ACHN (cell line): ENCODE results near the gene PIK3C2G.

Experiments
- DNase-seq: peaks from one replicate; pipeline ENCODE4 v3.0.0-alpha.2; 2015
- in situ Hi-C: cut with HindIII; loops from 2 replicates; pipeline ENCODE4 v1.10.0; 2017; ENCODE audit warnings: low sequenced_read_pairs, low pct_ligation_motif_present, low pct_unique_long_range_greater_than_20kb

The PIK3C2G gene

GRCh38 chr12:18431771-18432170, 170.5 kb downstream of the PIK3C2G start:
- DNase-seq = no peak
- in situ Hi-C loops = no loop called here

GRCh38 chr12:18432206-18432605, 170.9 kb downstream of the PIK3C2G start:
- no peak for DNase-seq
- in situ Hi-C loops = no loop called here

- no peak for DNase-seq
- in situ Hi-C loops = no loop called here
These were observed 174.9 kb downstream of the PIK3C2G start for GRCh38 chr12:18436170-18436569.

- in situ Hi-C loops = no loop called here
These were observed 178.2 kb downstream of the PIK3C2G start for GRCh38 chr12:18439541-18439940.

GRCh38 chr12:18443768-18444437, 182.6 kb downstream of the PIK3C2G start:
- DNase-seq = no peak
- in situ Hi-C loops = no loop called here

More at GRCh38 chr12:18439541-18439940, 178.2 kb downstream of the PIK3C2G start:
- DNase-seq = no peak

- in situ Hi-C loops = no loop called here
These were observed 184.8 kb downstream of the PIK3C2G start for GRCh38 chr12:18446061-18446644.

GRCh38 chr12:18454330-18454729, 193.0 kb downstream of the PIK3C2G start:
- no peak for DNase-seq
- in situ Hi-C loops = no loop called here

More at GRCh38 chr12:18446061-18446644, 184.8 kb downstream of the PIK3C2G start:
- no peak for DNase-seq

- in situ Hi-C loops = no loop called here
- DNase-seq = no peak
These were observed 195.0 kb downstream of the PIK3C2G start for GRCh38 chr12:18456344-18456743.

GRCh38 chr12:18457362-18457761, 196.0 kb downstream of the PIK3C2G start:
- in situ Hi-C loops = no loop called here
- no peak for DNase-seq

GRCh38 chr12:18461758-18462157, 200.4 kb downstream of the PIK3C2G start:
- no peak for DNase-seq
- in situ Hi-C loops = no loop called here

GRCh38 chr12:18462442-18462841, 201.1 kb downstream of the PIK3C2G start:
- in situ Hi-C loops = no loop called here
- DNase-seq = no peak

GRCh38 chr12:18467620-18468245, 206.4 kb downstream of the PIK3C2G start:
- in situ Hi-C loops = no loop called here
- DNase-seq = no peak

GRCh38 chr12:18468246-18469075, 207.1 kb downstream of the PIK3C2G start:
- in situ Hi-C loops = no loop called here
- DNase-seq = no peak

- in situ Hi-C loops = no loop called here
- no peak for DNase-seq
These were observed 208.9 kb downstream of the PIK3C2G start for GRCh38 chr12:18470251-18470650.

- in situ Hi-C loops = no loop called here
- DNase-seq = no peak
These were observed 211.0 kb downstream of the PIK3C2G start for GRCh38 chr12:18472304-18472703.

GRCh38 chr12:18472806-18473205, 211.5 kb downstream of the PIK3C2G start:
- DNase-seq = no peak
- in situ Hi-C loops = no loop called here

- in situ Hi-C loops = no loop called here
These were observed 215.5 kb downstream of the PIK3C2G start for GRCh38 chr12:18476861-18477260.

GRCh38 chr12:18479256-18479655, 217.9 kb downstream of the PIK3C2G start:
- DNase-seq = no peak
- in situ Hi-C loops = no loop called here

More at GRCh38 chr12:18476861-18477260, 215.5 kb downstream of the PIK3C2G start:
- no peak for DNase-seq

- in situ Hi-C loops = no loop called here
- DNase-seq = no peak
These were observed 221.3 kb downstream of the PIK3C2G start for GRCh38 chr12:18482601-18483120.
